GM12875 (cell line): ENCODE measurements around the gene C2orf72.

Experiments
- H3K4me3 ChIP-seq: one replicate; pipeline ENCODE4 v1.5.1; 2011; ENCODE audit warnings: low read depth, low read length, control low read depth
- TF ChIP-seq, protein P1 (sequence below): IDR thresholded peaks from 2 replicates; pipeline ENCODE4 v1.5.1; 2011; ENCODE audit warnings: low read depth, mild to moderate bottlenecking, control low read depth, inconsistent platforms, low read length, moderate library complexity, borderline replicate concordance; ENCODE audit not compliant: insufficient read depth

Gene C2orf72

DNA sequence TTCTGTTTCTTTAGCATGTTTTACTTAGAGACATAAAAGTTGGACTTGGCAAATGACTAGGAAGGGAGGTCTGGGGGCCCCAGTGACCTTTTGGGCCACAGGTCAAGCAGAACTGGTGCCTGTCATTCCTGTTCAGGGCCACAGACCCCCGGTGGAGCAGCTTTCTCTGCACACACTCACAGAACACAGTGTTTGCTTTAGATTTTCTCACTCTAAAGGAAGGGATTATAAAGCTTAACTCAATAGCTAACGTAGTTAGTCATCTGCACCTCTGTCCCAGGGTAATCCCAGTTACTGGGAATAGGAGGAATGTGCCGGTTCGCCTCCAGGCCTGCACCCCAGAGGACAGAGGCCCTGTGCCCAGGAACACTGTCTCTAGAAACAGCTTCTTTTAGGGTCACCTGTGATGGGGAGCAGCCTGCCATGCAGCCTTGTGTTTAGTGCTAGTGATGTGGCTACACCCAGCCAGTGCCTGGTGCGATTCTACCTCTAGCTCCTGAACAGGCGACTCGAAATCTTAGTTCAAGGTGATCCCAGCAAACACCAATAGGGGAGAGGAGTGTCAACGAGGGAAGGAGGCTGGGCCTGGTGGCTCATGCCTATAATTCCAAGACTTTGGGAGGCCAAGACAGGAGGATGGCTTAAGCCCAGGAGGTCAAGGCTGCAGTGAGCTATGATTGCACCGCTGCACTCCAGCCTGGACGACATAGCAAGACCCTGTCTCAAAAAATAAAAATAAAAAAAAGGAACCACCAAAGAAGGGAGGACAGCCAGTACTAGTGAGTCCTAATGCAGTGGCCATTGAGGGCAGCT lies 29.8 kb upstream of the C2orf72 start:
- TF ChIP-seq, protein P1, sequence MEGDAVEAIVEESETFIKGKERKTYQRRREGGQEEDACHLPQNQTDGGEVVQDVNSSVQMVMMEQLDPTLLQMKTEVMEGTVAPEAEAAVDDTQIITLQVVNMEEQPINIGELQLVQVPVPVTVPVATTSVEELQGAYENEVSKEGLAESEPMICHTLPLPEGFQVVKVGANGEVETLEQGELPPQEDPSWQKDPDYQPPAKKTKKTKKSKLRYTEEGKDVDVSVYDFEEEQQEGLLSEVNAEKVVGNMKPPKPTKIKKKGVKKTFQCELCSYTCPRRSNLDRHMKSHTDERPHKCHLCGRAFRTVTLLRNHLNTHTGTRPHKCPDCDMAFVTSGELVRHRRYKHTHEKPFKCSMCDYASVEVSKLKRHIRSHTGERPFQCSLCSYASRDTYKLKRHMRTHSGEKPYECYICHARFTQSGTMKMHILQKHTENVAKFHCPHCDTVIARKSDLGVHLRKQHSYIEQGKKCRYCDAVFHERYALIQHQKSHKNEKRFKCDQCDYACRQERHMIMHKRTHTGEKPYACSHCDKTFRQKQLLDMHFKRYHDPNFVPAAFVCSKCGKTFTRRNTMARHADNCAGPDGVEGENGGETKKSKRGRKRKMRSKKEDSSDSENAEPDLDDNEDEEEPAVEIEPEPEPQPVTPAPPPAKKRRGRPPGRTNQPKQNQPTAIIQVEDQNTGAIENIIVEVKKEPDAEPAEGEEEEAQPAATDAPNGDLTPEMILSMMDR, result no peak
- no peak overlapping the region for H3K4me3 ChIP-seq

DNA sequence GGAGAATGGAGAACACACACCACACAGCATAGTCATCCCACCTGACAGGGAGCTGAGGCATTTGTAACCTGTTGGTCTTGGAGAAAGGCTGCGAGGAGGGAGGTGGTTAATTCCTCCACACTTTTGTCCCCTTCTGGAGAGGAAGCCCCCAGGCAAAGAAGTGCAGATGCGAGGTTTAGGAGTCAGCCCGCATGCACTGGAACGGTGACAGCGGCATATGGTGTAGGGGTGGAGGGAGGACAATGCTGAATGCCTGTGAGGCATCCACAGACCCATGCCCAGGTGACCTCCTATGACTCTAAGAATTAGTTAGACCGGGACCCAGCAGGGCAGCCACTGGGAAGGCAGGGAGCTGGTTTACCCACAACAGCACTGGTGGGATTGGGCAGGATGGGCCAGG lies 29.2 kb upstream of the C2orf72 start:
- TF ChIP-seq, protein P1, result no peak
- no peak overlapping the region for H3K4me3 ChIP-seq

DNA sequence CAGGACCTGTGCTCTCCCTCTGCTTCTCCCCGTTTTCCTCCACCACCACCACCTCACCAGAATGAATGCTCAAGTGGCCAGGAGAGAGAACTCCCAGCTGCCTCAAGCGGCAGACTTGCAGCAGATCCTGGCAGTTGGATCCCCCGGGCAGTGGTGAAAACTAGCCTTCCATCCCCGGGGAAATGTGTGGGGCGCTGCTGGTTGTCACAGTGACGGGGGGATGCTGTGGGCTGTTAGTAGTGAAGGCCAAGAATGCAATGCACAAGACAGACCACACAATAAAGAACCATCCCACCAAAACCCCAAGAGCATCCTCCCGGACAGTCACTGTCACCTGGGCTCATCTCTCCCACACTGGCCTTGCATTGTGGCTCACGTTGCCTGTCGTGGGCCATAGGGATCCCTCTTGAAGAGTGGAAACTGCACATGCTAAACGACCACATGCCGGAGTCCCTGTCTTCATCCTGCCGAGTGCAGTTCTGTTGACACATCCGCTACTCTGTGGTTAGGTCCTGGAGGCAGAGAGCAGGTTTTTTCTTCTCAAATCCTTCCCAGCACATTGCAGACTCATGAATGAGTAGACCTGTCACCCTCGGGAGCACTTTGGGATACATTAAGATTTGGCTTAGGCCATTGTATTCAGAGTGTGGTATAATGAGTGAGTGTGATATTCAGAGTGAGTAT lies 27.9 kb upstream of the C2orf72 start:
- no peak overlapping the region for H3K4me3 ChIP-seq
- TF ChIP-seq, protein P1, result no peak

- TF ChIP-seq, protein P1, result no peak
- no peak overlapping the region for H3K4me3 ChIP-seq
These were observed 27.1 kb upstream of the C2orf72 start for GRCh38 chr2:231010201-231010730.

- H3K4me3 ChIP-seq, result no peak overlapping the region
- TF ChIP-seq, protein P1, result no peak
These were observed 25.8 kb upstream of the C2orf72 start for GRCh38 chr2:231011526-231011925.

GRCh38 chr2:231012463-231012862 lies 24.9 kb upstream of the C2orf72 start:
- TF ChIP-seq, protein P1, result no peak

More at GRCh38 chr2:231012463-231012862, 24.9 kb upstream of the C2orf72 start:
- no peak overlapping the region for H3K4me3 ChIP-seq
